GM10847 (cell line): Measurements from ENCODE around the gene MSANTD2.

Experiments used
- POLR2A ChIP-seq: IDR thresholded peaks from 2 replicates; pipeline ENCODE4 v1.6.1; 2011; ENCODE audit not compliant: insufficient read length; ENCODE audit errors: extremely low read depth

MSANTD2 gene

GRCh38 chr11:124763156-124763947 lies 36.9 kb downstream of the MSANTD2 start:
- TF ChIP-seq POLR2A = no peak

- TF ChIP-seq POLR2A = no peak
Observed at GRCh38 chr11:124762624-124763155, 37.5 kb downstream of the MSANTD2 start.

- peak; percentile 96 for TF ChIP-seq POLR2A
Observed at GRCh38 chr11:124762105-124762623, 38.0 kb downstream of the MSANTD2 start, which contains the start of gene ESAM. ESAM (minus strand) TSS chr11:124762290; CDS start chr11:124762154, 136 bp downstream.

- TF ChIP-seq POLR2A = no peak
Observed at GRCh38 chr11:124761301-124762104, 38.7 kb downstream of the MSANTD2 start.

GRCh38 chr11:124760806-124761205 lies 39.4 kb downstream of the MSANTD2 start:
- no peak for TF ChIP-seq POLR2A

- TF ChIP-seq POLR2A = peak; percentile 31
Observed at GRCh38 chr11:124760205-124760652, 40.0 kb downstream of the MSANTD2 start.

GRCh38 chr11:124759266-124760204 lies 40.7 kb downstream of the MSANTD2 start:
- no peak for TF ChIP-seq POLR2A

GRCh38 chr11:124758355-124759265 lies 41.6 kb downstream of the MSANTD2 start:
- TF ChIP-seq POLR2A = no peak

GRCh38 chr11:124757320-124757719 lies 42.9 kb downstream of the MSANTD2 start:
- no peak for TF ChIP-seq POLR2A

- TF ChIP-seq POLR2A = no peak
Observed at GRCh38 chr11:124756753-124757227, 43.4 kb downstream of the MSANTD2 start.

- TF ChIP-seq POLR2A = no peak
Observed at GRCh38 chr11:124756033-124756752, 44.0 kb downstream of the MSANTD2 start.

- TF ChIP-seq POLR2A = no peak
Observed at GRCh38 chr11:124754710-124755109, 45.5 kb downstream of the MSANTD2 start.

GRCh38 chr11:124754309-124754708 lies 45.9 kb downstream of the MSANTD2 start:
- TF ChIP-seq POLR2A = no peak
